Measurements from ENCODE around the gene DCAKD.
A peak's percentile ranks its signal among the peaks of the same experiment; 100 is the strongest.

Gene DCAKD

DNA sequence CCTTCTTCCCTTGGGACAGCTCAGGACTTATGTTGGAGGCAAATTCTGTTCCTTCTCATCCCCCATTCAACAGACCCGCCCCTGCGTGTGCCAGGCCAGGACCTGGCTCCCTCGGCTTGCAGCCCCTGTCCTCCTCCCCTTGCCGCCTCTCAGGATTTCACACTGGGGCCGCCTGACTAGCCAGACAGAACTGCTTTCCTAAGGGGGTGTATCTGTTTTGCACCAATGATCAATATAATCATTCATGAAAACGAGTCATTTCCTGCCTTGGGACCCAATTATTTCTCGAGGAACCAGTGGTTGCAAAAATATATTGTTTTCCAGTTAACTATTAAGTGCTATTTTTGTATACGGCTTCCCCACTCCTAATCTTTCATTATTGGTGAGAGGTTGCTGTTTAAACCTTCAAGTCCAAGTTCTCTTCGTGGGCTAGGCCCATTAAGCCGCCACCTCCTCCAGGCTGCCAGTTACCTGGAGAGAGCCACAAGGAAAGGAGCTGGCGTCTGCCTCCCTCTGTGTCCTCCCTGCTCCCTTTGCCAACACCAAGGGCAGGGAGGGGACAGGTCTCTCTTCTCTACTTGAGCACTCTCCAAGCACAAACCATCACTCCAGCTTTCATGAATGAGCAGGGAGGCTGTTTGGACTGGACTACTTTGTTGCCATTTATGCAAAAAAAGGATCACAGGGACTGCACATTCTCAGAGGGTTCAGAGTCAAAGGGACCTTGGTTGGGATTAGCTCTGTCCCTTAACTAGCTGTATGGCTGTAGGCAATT is 8.9 kb downstream of the DCAKD start:
- H3K4me2 ChIP-seq (ENCODE audit: insufficient read depth, low read length, poor library complexity, severe bottlenecking) = no peak overlapping the region
- H2AK5ac ChIP-seq (ENCODE audit: low read depth, low read length) = no peak overlapping the region
- peaks cover 4% of the 10 kb centered on the region for H3K79me1 ChIP-seq (ENCODE audit: low read depth, low read length)
- WGBS, 2 donors (ENCODE audit: extremely low coverage in 2 of 2, insufficient read length in 2 of 2, insufficient replicate concordance in 1 of 2) = no CpG with 5 or more reads among the region's 11 CpGs
- H3K36me3 ChIP-seq (replicated peaks in 1 of 2; ENCODE audit: control insufficient read depth in 2 of 2, insufficient read depth in 2 of 2, low read length in 2 of 2) = peaks cover 0 to 44% of the 10 kb centered on the region in 2 donors
- H3K4me3 ChIP-seq (ENCODE audit: low read length in 2 of 2) = no peak overlapping the region
- peaks cover 10% of the 10 kb centered on the region in 2 donors for H3K4me1 ChIP-seq (ENCODE audit: control insufficient read depth in 2 of 2, insufficient read depth in 1 of 2, low read depth in 1 of 2, low read length in 2 of 2)
- no peaks in the 10 kb centered on the region for H3K27me3 ChIP-seq (ENCODE audit: control insufficient read depth in 3 of 3, insufficient read depth in 3 of 3, low read depth in 1 of 3, low read length in 3 of 3)
- DNase-seq (ENCODE audit: low spot score) = no peak
- no peak overlapping the region for H3K27ac ChIP-seq (replicated peaks; ENCODE audit: low read length)
- H3K9ac ChIP-seq (ENCODE audit: low read depth, low read length, poor library complexity) = no peak overlapping the region
- no peak overlapping the region for H4K91ac ChIP-seq (ENCODE audit: low read depth, low read length, poor library complexity)
- H2BK12ac ChIP-seq (ENCODE audit: low read length) = no peak overlapping the region
- no peaks in the 10 kb centered on the region for H3K9me3 ChIP-seq (replicated peaks in 1 of 2; ENCODE audit: control insufficient read depth in 2 of 2, insufficient read depth in 1 of 2, low read depth in 1 of 2, low read length in 2 of 2)
- H3K14ac ChIP-seq (ENCODE audit: low read length) = no peak overlapping the region
- H4K8ac ChIP-seq (ENCODE audit: low read depth, low read length) = no peak overlapping the region
- no peak overlapping the region for H2BK15ac ChIP-seq (ENCODE audit: low read length)
- H3K18ac ChIP-seq (ENCODE audit: low read length) = no peak overlapping the region
- H3K4ac ChIP-seq (ENCODE audit: low read length) = no peak overlapping the region
- no peak overlapping the region for H2BK5ac ChIP-seq (ENCODE audit: low read length)
- H3K23ac ChIP-seq (ENCODE audit: low read depth, low read length, poor library complexity) = no peak overlapping the region
- H2BK120ac ChIP-seq (ENCODE audit: low read depth, low read length) = no peak overlapping the region
- H2AFZ ChIP-seq (ENCODE audit: low read length) = no peak overlapping the region

DNA sequence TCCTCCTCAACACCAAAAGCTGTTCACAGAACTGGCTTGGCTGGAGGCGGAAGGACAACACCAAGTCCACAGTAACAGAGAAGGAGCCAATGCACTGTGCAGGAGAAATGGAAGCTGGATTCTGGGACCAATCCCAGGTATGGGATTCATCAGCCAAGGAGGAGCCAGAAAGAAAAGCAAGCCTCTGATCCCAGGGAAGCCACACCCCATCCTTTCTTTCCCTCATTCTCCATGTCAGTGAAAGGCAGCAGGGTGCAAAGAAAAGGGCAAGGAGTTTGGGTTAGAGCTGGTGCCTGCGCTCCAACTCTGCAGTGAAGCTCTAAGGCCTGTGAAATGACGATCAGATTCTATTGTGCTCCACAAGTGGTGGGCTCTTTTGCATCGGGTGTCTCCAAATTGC is 11.0 kb downstream of the DCAKD start:
- H2BK5ac ChIP-seq (ENCODE audit: low read length) = no peak overlapping the region
- no peak overlapping the region for H4K8ac ChIP-seq (ENCODE audit: low read depth, low read length)
- no peak overlapping the region for H2BK15ac ChIP-seq (ENCODE audit: low read length)
- no peak overlapping the region for H3K14ac ChIP-seq (ENCODE audit: low read length)
- no peak overlapping the region for H4K91ac ChIP-seq (ENCODE audit: low read depth, low read length, poor library complexity)
- no peak overlapping the region for H2AK5ac ChIP-seq (ENCODE audit: low read depth, low read length)
- no peak overlapping the region for H3K4ac ChIP-seq (ENCODE audit: low read length)
- H2BK12ac ChIP-seq (ENCODE audit: low read length) = no peak overlapping the region
- H3K4me3 ChIP-seq (ENCODE audit: low read length in 2 of 2) = no peak overlapping the region
- H3K27ac ChIP-seq (replicated peaks; ENCODE audit: low read length) = peak overlapping the region; percentile 34
- peaks cover 7 to 10% of the 10 kb centered on the region in 2 donors for H3K4me1 ChIP-seq (ENCODE audit: control insufficient read depth in 2 of 2, insufficient read depth in 1 of 2, low read depth in 1 of 2, low read length in 2 of 2)
- peaks cover 4% of the 10 kb centered on the region for H3K79me1 ChIP-seq (ENCODE audit: low read depth, low read length)
- no peaks in the 10 kb centered on the region for H3K9me3 ChIP-seq (replicated peaks in 1 of 2; ENCODE audit: control insufficient read depth in 2 of 2, insufficient read depth in 1 of 2, low read depth in 1 of 2, low read length in 2 of 2)
- peaks cover under 1 to 47% of the 10 kb centered on the region in 2 donors for H3K36me3 ChIP-seq (replicated peaks in 1 of 2; ENCODE audit: control insufficient read depth in 2 of 2, insufficient read depth in 2 of 2, low read length in 2 of 2)
- no peaks in the 10 kb centered on the region for H3K27me3 ChIP-seq (ENCODE audit: control insufficient read depth in 3 of 3, insufficient read depth in 3 of 3, low read depth in 1 of 3, low read length in 3 of 3)
- no CpG with 5 or more reads among the region's 4 CpGs for WGBS, 2 donors (ENCODE audit: extremely low coverage in 2 of 2, insufficient read length in 2 of 2, insufficient replicate concordance in 1 of 2)
- DNase-seq (ENCODE audit: low spot score) = peak; percentile 61
- no peak overlapping the region for H3K18ac ChIP-seq (ENCODE audit: low read length)
- no peak overlapping the region for H3K4me2 ChIP-seq (ENCODE audit: insufficient read depth, low read length, poor library complexity, severe bottlenecking)
- H3K23ac ChIP-seq (ENCODE audit: low read depth, low read length, poor library complexity) = no peak overlapping the region
- H2BK120ac ChIP-seq (ENCODE audit: low read depth, low read length) = no peak overlapping the region
- H3K9ac ChIP-seq (ENCODE audit: low read depth, low read length, poor library complexity) = no peak overlapping the region
- no peak overlapping the region for H2AFZ ChIP-seq (ENCODE audit: low read length)

DNA sequence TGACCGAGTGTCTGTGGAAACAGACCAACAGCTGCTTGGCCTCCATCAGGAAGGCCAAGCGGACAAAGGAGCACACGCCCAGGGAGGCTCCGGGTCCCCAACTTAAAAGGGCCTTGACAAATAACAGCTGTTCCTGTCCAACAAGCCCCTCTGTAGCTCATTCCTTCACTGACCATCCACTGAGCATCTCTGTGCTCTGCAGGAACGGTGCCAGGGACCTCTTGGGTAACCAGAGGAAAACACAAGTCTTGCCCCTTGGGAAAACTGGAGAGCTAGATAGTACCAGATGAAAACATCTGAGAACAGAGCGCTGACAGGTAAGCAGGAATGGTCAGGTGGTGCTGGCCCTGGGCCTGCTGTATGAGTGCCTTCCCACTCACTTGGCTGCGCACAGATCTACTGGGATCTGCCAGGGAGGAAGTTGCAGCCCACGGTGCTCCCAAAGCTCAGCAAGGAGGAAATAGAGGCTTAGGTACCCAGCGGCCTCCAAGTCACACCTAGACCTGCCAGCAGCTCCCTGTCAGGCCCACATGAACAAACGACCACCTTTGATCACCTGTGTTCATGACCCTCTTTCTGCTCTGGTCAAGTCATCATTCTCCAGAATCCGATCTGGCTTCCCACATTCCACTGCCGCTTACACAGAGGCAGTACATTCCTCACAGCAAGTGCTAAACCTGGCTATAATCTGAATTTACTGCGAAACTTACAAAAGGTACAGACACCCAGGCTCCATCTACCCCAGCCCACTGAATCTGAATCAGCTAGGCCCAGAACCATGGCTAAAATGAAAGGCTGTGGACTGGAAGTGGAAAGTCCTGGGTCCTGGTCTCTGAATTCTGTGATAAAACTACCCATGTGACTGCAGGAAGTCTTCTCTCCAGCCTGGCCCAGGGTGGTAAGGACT is 12.5 kb downstream of the DCAKD start:
- no peaks in the 10 kb centered on the region for H3K79me1 ChIP-seq (ENCODE audit: low read depth, low read length)
- no peak overlapping the region for H2AK5ac ChIP-seq (ENCODE audit: low read depth, low read length)
- H2BK15ac ChIP-seq (ENCODE audit: low read length) = no peak overlapping the region
- H3K4me1 ChIP-seq (ENCODE audit: control insufficient read depth in 2 of 2, insufficient read depth in 1 of 2, low read depth in 1 of 2, low read length in 2 of 2) = peaks cover 7% of the 10 kb centered on the region in 2 donors
- no peak overlapping the region for H3K4me2 ChIP-seq (ENCODE audit: insufficient read depth, low read length, poor library complexity, severe bottlenecking)
- peaks cover 3 to 55% of the 10 kb centered on the region in 2 donors for H3K36me3 ChIP-seq (replicated peaks in 1 of 2; ENCODE audit: control insufficient read depth in 2 of 2, insufficient read depth in 2 of 2, low read length in 2 of 2)
- no peak overlapping the region for H4K8ac ChIP-seq (ENCODE audit: low read depth, low read length)
- H3K4me3 ChIP-seq (ENCODE audit: low read length in 2 of 2) = no peak overlapping the region
- no peak overlapping the region for H3K27ac ChIP-seq (replicated peaks; ENCODE audit: low read length)
- no peaks in the 10 kb centered on the region for H3K9me3 ChIP-seq (replicated peaks in 1 of 2; ENCODE audit: control insufficient read depth in 2 of 2, insufficient read depth in 1 of 2, low read depth in 1 of 2, low read length in 2 of 2)
- no CpG with 5 or more reads among the region's 13 CpGs for WGBS, 2 donors (ENCODE audit: extremely low coverage in 2 of 2, insufficient read length in 2 of 2, insufficient replicate concordance in 1 of 2)
- no peak overlapping the region for H3K18ac ChIP-seq (ENCODE audit: low read length)
- no peak overlapping the region for H3K4ac ChIP-seq (ENCODE audit: low read length)
- no peaks in the 10 kb centered on the region for H3K27me3 ChIP-seq (ENCODE audit: control insufficient read depth in 3 of 3, insufficient read depth in 3 of 3, low read depth in 1 of 3, low read length in 3 of 3)
- no peak overlapping the region for H2BK12ac ChIP-seq (ENCODE audit: low read length)
- H2AFZ ChIP-seq (ENCODE audit: low read length) = no peak overlapping the region
- no peak overlapping the region for H3K9ac ChIP-seq (ENCODE audit: low read depth, low read length, poor library complexity)
- H2BK5ac ChIP-seq (ENCODE audit: low read length) = no peak overlapping the region
- H4K91ac ChIP-seq (ENCODE audit: low read depth, low read length, poor library complexity) = no peak overlapping the region
- no peak overlapping the region for H3K23ac ChIP-seq (ENCODE audit: low read depth, low read length, poor library complexity)
- no peak overlapping the region for H2BK120ac ChIP-seq (ENCODE audit: low read depth, low read length)
- DNase-seq (ENCODE audit: low spot score) = no peak
- no peak overlapping the region for H3K14ac ChIP-seq (ENCODE audit: low read length)

DNA sequence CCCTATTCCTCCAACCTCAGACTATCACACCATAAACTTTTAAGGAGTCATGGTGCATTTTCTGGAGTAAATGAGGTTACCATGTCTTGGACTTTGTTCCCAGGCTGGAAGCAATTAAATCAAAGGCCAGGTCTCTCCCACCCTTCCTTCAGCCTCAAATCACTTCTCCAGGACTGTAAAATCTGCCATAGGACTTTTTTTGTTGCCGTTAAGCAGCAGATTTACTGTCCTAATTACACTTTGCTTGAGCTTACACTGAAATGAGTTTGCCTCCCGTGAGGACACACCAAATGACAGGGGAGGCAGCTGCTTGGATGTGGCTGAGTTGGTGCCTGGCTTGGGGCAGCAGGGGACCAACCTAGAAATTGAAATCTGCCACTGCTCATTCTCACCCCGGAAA is 14.7 kb downstream of the DCAKD start:
- Histone ChIP-seq H2BK15ac (ENCODE audit: low read length) (no peak overlapping the region), H3K27me3 (ENCODE audit: control insufficient read depth in 3 of 3, insufficient read depth in 3 of 3, low read depth in 1 of 3, low read length in 3 of 3) (no peaks in the 10 kb centered on the region), H2BK12ac (ENCODE audit: low read length) (no peak overlapping the region), H3K23ac (ENCODE audit: low read depth, low read length, poor library complexity) (no peak overlapping the region), H4K8ac (ENCODE audit: low read depth, low read length) (no peak overlapping the region), H2AK5ac (ENCODE audit: low read depth, low read length) (no peak overlapping the region), H3K4ac (ENCODE audit: low read length) (no peak overlapping the region), H3K18ac (ENCODE audit: low read length) (no peak overlapping the region), H3K4me2 (ENCODE audit: insufficient read depth, low read length, poor library complexity, severe bottlenecking) (no peak overlapping the region), H3K9me3 (replicated peaks in 1 of 2; ENCODE audit: control insufficient read depth in 2 of 2, insufficient read depth in 1 of 2, low read depth in 1 of 2, low read length in 2 of 2) (no peaks in the 10 kb centered on the region), H2BK5ac (ENCODE audit: low read length) (no peak overlapping the region), H2AFZ (ENCODE audit: low read length) (no peak overlapping the region), H2BK120ac (ENCODE audit: low read depth, low read length) (no peak overlapping the region), H3K9ac (ENCODE audit: low read depth, low read length, poor library complexity) (no peak overlapping the region), H3K4me3 (ENCODE audit: low read length in 2 of 2) (no peak overlapping the region), H3K36me3 (replicated peaks in 1 of 2; ENCODE audit: control insufficient read depth in 2 of 2, insufficient read depth in 2 of 2, low read length in 2 of 2) (peaks cover 18 to 64% of the 10 kb centered on the region in 2 donors), H3K14ac (ENCODE audit: low read length) (no peak overlapping the region), H3K4me1 (ENCODE audit: control insufficient read depth in 2 of 2, insufficient read depth in 1 of 2, low read depth in 1 of 2, low read length in 2 of 2) (peaks cover 5 to 7% of the 10 kb centered on the region in 2 donors), H3K79me1 (ENCODE audit: low read depth, low read length) (no peaks in the 10 kb centered on the region), H3K27ac (replicated peaks; ENCODE audit: low read length) (no peak overlapping the region), H4K91ac (ENCODE audit: low read depth, low read length, poor library complexity) (no peak overlapping the region)
- DNase-seq (ENCODE audit: low spot score) = no peak
- WGBS, 2 donors (ENCODE audit: extremely low coverage in 2 of 2, insufficient read length in 2 of 2, insufficient replicate concordance in 1 of 2) = no CpG with 5 or more reads among the region's 3 CpGs

Data from neuronal stem cell (in vitro differentiated cells).